ENCODE measurements around the gene STAT6. TPM values are rescaled to one million over a fixed set of nuclear protein-coding genes. Genes with fewer than 3 reads are reported as not detected.

STAT6 gene
- total RNA-seq, 2 donors from 2014 or later, result 52.7 to 82.4 TPM

- intact Hi-C loops (cut with DNase I), result no loop called here
- ATAC-seq (no peak), DNase-seq (no peak)
- 76 to 81% methylated on average over 3 to 5 of the region's 6 CpGs for WGBS, 2 donors
- H3K9me3 ChIP-seq, result no peaks in the 10 kb centered on the region
- no peak overlapping the region for H3K4me3 ChIP-seq
- H3K4me1 ChIP-seq, result peaks cover 4% of the 10 kb centered on the region
- peak overlapping the region in 2 of 4 donors; percentile 35 to 69 for H3K27ac ChIP-seq
- TF ChIP-seq POLR2A (IDR thresholded peaks at IDR 0.05), result no peak
- no peak for TF ChIP-seq CTCF (IDR thresholded peaks at IDR 0.05)
- H3K36me3 ChIP-seq (replicated peaks in 1 of 2; ENCODE audit: insufficient read depth in 1 of 2, low read depth in 2 of 2), result no peaks in the 10 kb centered on the region
- no peaks in the 10 kb centered on the region for H3K27me3 ChIP-seq
Observed at GRCh38 chr12:57150400-57151000, 39.3 kb upstream of the STAT6 start.

GRCh38 chr12:57149245-57149900, 38.2 kb upstream of the STAT6 start:
- Histone ChIP-seq H3K4me3 (no peak overlapping the region), H3K4me1 (peaks cover 4% of the 10 kb centered on the region)
- 55 to 64% methylated on average over 13 of the region's 13 CpGs for WGBS, 2 donors

GRCh38 chr12:57148469-57149244, 37.5 kb upstream of the STAT6 start:
- TF ChIP-seq CTCF (IDR thresholded peaks at IDR 0.05) (no peak), POLR2A (IDR thresholded peaks at IDR 0.05) (no peak)
- ATAC-seq, result no peak

More at GRCh38 chr12:57149245-57149900, 38.2 kb upstream of the STAT6 start:
- TF ChIP-seq POLR2A (IDR thresholded peaks at IDR 0.05), result no peak
- TF ChIP-seq CTCF (IDR thresholded peaks at IDR 0.05), result no peak
- intact Hi-C loops (cut with DNase I), result no loop called here
- H3K27me3 ChIP-seq, result no peaks in the 10 kb centered on the region
- DNase-seq, result peak in 3 of 4 donors; percentile 40 to 58 (median 41)
- H3K27ac ChIP-seq, result peak overlapping the region in 2 of 4 donors; percentile 58 to 69
- ATAC-seq, result peak; percentile 39
- no peaks in the 10 kb centered on the region for H3K9me3 ChIP-seq
- H3K36me3 ChIP-seq (replicated peaks in 1 of 2; ENCODE audit: insufficient read depth in 1 of 2, low read depth in 2 of 2), result peaks cover 0 to 3% of the 10 kb centered on the region in 2 donors

GRCh38 chr12:57146961-57147944, 36.1 kb upstream of the STAT6 start, which contains the start of gene LRP1-AS:
TSS of gene LRP1-AS (minus strand) at chr12:57147619.
- no peak for DNase-seq
- no peaks in the 10 kb centered on the region for H3K9me3 ChIP-seq
- H3K4me1 ChIP-seq, result peaks cover 4% of the 10 kb centered on the region
- no peaks in the 10 kb centered on the region for H3K27me3 ChIP-seq
- intact Hi-C loops (cut with DNase I), result no loop called here
- 72 to 79% methylated on average over 6 to 8 of the region's 8 CpGs for WGBS, 2 donors
- no peak within 1 kb of the TSS for H3K4me3 ChIP-seq
- peak within 1 kb of the TSS in 2 of 4 donors; percentile 24 to 30 for H3K27ac ChIP-seq
- no peak for ATAC-seq
- TF ChIP-seq POLR2A (IDR thresholded peaks at IDR 0.05) (no peak), CTCF (IDR thresholded peaks at IDR 0.05) (no peak)
- H3K36me3 ChIP-seq (replicated peaks in 1 of 2; ENCODE audit: insufficient read depth in 1 of 2, low read depth in 2 of 2), result peaks cover 0 to 3% of the 10 kb centered on the region in 2 donors

More at GRCh38 chr12:57148469-57149244, 37.5 kb upstream of the STAT6 start:
- H3K4me1 ChIP-seq, result peaks cover 4% of the 10 kb centered on the region
- no peak overlapping the region for H3K4me3 ChIP-seq
- peak overlapping the region in 2 of 4 donors; percentile 58 to 69 for H3K27ac ChIP-seq
- no peaks in the 10 kb centered on the region for H3K27me3 ChIP-seq
- H3K9me3 ChIP-seq, result no peaks in the 10 kb centered on the region
- DNase-seq, result peak in 3 of 4 donors; percentile 32 to 64 (median 39)
- H3K36me3 ChIP-seq (replicated peaks in 1 of 2; ENCODE audit: insufficient read depth in 1 of 2, low read depth in 2 of 2), result peaks cover 0 to 3% of the 10 kb centered on the region in 2 donors
- intact Hi-C loops (cut with DNase I), result no loop called here
- 73 to 83% methylated on average over 3 to 4 of the region's 4 CpGs for WGBS, 2 donors
